ENCODE measurements around the gene PLCG2.
"Not testable (repeated sequence)": the region's sequence is repeated elsewhere in the genome, so short reads cannot be mapped to it uniquely, and the experiment has no call there.

Gene PLCG2

DNA sequence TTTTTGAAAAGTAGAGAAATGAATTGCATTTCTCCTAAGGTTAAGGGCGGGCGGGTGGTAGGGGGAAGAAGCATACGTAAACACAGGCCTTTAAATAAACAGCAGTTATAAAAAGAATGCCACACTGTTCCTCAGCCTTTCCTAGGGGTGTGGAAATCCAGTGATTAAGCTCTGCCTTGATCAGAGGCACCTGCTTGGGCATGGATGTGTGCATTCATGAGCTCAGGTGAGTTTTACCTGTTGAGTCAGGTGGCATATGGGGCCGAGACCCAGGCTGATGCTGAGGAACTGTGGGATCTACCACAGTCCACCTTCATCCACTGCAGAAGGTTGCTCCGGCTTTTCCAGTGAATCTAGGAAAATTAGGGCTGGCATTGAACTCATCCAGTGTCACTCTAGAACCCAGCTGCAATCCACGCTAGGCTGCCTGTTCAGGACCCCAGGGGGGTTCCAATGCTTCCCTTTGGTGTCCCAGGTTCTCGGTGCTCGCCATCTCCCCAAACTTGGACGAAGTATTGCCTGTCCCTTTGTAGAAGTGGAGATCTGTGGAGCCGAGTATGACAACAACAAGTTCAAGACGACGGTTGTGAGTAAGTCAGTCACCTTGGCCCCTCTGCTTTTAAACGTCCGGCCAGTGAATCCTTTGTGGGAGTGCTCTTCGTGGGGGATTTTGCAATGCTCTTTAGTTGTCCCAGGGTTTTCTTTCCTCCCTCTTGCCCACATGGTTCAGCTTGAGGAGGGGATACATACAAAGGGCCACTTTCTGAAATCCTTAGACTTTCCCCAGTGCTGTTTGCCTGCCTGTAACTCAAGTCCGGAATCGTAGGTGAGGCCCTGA, 159.5 kb downstream of the PLCG2 start:
- DNase-seq (ENCODE audit: low read depth in 3 of 3) = no peak

DNA sequence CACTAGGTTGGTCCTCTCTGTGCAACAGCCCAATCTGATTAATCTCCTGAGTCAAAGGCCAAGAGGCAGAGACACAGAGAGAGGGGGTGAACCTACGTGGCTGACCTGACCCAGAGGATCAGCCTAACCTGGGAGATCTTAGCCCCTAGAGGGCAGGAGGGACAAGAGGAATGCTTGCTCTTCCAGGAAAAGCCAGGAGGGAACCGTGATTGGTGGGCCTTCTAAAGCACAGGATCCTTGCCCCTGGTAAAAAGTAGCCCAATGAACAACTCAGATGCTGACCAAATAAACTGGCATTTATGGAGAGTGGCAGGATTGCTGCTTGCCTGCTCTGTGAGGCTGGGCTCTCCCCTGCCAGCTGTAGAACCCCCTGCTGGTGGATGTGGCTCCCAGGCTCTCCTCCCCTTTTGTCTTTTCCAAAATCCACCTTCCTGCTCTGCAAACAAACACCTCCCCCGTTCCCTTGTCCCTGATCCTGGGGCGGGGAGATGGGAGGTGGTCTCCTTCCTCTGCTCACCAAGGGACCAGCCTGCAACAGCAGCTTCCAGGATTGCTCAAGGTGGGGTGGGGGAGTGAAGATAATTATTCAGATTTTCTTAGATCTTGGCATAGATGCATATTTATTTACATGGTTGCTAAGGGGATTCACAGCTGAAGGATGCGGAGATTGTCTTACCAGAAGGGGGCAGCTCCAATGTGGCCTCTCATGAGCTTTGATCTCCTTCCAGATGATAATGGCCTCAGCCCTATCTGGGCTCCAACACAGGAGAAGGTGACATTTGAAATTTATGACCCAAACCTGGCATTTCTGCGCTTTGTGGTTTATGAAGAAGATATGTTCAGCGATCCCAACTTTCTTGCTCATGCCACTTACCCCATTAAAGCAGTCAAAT, 160.3 kb downstream of the PLCG2 start:
- no peak for DNase-seq (ENCODE audit: low read depth in 3 of 3)

DNA sequence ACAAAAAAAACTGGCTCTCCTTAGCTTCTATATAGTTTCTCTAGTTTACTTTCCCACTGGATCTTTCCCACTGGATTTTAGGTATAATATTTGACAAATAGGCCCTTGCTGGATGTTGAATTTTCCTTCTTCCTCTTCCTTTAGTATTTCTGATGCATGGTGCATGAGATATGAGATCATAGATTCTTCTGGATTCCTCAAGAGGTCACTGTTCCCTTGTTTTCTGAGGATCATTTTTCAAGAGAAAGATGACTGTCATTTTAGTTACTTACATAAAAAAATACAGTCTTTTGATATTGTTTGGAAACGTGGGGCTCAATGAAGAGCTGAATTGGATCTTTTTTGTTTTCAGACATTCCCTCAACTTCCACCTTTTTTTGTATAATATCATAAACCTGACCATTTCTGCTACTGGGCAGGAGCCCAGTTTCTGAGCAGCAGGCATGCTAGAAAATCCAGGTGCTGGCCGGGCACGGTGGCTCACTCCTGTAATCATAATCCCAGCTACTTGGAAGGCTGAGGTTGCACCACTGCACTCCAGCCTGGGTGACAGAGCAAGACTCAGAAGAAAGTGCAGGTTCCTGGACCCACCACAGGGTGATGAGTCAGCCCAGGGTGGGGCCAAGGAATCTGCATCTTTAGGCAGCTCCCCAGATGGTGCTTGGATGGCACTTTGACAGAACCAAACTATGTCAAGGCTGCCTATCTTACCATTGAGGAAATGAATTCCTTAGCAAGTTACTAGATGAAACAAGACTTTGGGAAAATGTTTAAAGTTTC, 161.9 kb downstream of the PLCG2 start:
- DNase-seq (ENCODE audit: low read depth in 3 of 3) = peak in 1 of 3 experiments; percentile 2

DNA sequence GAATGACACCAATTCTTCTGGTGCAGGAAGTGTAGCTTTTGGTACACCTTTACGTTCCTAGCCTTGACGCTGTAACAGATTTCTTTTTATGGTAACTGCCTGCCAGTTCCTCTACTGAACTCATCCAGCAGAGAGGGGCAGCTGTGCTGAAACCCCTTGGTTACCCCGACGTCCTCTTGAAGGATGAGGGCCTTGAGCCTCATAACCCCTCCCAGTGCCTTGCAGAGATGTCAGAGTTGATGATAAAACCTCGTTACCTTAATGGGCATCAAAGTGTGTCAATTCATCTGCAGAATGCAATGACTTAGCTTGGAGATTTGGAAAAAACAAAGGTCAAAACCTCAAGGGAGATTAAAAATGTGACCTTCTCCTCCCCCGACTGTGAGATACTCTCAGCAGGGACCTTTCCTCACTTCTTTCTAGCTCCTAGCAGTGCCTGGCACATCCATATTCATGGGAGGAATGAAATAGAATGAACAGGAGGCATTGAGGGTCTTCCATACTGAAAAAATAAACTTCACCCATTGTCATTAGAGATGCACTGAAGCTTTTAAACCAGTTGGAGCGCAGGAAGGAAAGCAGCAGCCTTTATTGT, 163.0 kb downstream of the PLCG2 start:
- no peak for DNase-seq (ENCODE audit: low read depth in 3 of 3)

DNA sequence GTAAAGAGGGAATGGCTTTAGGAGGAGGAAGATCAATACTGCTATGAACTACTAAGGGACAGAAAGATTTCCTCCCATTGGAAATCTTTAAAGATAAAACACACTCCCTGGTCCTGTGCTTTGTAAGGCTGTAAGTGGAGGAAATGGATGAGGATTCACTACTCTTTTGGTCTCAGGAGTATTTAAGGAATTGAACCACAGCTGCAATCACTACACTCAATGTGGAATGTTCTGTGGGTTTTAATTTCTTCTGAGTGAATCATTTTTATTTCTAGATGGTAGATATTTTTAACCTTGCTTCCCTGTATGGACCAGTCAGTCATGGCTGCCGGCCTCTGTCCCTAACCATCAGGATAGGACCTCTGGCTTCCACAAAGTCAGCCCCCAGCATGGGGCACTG, 166.6 kb downstream of the PLCG2 start:
- no peak for DNase-seq (ENCODE audit: low read depth in 3 of 3)

DNA sequence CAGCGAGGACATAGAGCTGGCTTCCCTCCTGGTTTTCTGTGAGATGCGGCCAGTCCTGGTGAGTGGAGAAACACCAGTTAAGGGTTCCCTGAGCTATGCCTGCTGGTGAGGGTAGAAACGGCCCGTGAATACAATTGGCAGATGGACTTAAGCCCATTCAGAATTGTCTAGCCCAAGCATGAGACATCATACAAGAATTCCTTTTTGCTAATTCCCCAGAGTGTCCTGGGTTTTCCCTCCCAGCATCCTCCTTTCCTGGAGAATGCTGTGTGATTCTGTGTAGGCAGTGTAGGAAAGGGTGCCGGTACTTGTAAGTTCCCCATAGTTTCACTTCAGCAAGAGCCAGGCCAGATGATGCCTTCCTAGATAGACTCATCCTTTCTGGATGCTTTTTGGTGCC, 167.1 kb downstream of the PLCG2 start:
- no peak for DNase-seq (ENCODE audit: low read depth in 3 of 3)

DNA sequence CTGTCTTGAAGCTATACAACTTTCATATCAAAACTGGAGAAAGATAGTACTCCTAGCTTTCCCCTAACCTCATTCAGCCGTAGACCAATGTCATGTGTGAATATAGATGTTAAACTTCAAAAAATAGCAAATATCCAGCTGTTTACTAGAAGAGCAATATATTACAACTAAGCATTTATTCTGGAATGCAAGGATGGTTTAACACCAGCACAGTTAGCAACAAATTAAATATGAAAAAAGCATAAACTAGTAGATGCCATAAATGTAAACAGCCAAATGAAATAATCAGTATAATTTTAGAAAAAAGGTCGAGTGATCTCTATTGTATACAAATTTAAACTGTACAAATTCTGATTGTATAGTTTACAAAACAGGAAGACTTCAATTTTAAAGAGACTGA, 172.5 kb downstream of the PLCG2 start:
- no peak for DNase-seq (ENCODE audit: low read depth in 3 of 3)

DNA sequence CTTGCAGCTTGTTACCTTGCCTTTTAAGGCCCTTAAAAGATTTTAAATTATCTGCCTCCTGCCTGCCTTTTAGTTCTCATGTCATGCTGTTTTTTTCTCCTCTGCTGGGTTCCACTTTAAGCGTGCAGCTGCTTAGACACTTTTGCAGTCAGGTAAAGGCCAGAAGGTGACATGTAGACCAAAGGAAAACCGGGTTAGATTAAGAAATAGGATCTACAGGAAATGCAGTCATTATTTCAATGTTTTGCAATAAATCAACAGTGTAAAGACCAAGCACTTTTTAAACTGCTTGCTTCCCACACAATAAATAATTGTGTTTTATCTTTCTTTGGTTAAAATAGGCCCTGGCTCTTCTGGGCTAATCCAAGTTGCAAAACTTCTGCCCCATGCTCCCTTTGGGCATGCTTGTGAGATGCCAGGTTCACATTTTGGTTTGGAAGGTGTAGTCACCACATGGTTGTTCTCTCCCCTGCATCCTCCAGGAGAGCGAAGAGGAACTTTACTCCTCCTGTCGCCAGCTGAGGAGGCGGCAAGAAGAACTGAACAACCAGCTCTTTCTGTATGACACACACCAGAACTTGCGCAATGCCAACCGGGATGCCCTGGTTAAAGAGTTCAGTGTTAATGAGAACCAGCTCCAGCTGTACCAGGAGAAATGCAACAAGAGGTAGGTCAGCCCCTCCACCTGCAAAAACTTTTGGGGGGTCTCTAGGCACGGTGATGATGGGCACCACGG, 177.3 kb downstream of the PLCG2 start:
- DNase-seq (ENCODE audit: low read depth in 3 of 3) = no peak

DNA sequence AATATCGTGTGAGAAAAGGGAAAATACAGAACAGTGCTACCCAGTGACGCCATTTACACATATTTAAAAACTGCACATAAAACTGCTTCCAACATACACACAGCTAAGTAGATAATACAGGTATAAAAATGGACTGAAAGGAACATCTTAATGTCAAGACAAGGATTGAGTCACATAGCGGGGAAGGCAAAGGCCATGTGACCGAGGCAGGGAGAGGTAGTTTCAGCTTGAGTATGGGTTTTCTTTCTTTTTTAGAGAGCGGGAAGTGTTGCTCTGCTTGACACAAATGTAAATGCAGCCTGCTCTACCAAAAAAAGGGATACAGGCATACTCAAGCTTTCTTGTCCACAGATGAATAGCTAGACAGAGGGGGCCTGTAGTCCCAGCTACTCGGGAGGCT, 185.7 kb downstream of the PLCG2 start:
- no peak for DNase-seq (ENCODE audit: low read depth in 3 of 3)

DNA sequence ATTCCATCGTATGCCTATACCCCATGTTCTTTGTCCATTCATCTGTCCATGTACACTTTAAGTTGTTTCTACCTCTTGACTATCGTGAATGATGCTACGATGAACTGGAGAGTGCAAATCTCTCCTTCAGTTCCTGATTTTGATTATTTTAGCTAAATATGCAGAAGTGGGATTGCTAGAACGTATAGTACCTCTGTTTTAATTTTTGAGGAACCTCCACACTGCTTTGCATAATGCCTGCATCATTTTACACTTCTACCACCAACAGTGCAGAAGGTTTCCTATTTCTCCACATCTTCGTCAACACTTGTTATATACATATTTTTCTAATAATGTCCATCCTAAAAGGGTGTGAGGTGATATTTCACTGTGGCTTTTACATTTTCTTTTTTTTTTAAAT, 188.3 kb downstream of the PLCG2 start:
- no peak for DNase-seq (ENCODE audit: low read depth in 3 of 3)

DNA sequence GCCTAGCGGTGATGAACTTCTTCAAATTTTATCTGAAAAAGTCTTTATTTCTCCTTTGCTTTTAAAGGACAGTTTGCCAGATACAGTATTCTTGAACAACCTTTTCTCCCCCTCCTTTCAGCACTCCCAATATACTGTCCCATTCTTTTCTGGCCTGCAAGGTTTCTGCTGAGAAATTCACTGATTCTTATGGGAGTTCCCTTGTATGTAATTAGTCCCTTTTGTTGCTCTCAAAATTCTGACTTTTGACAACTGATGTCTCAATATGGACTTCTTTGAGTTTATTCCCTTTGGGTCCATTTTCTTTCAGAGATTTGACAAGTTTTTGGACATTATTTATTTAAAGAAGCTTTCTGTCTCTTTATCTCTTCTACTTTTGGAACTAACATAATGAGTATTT, 192.8 kb downstream of the PLCG2 start:
- no peak for DNase-seq (ENCODE audit: low read depth in 3 of 3)

DNA sequence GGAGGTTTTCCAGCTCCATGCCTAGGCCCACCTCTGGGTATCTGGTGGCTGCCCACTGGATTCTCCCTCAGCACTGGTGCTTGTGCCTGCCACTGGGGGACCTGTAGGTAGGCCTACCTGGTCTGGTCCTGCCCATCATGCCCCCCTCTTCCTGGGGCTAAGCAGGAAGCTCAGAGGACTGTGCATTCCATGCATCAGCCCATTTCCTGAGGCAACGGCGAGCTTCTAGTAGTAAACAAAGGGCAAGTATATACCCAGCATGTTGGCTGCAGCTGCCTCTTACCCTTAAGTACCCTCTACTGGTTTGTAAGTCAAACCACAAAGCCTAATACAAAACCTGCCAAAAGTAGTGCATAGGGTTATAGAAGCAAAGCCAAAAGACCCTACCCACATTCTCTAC, 194.6 kb downstream of the PLCG2 start:
- no peak for DNase-seq (ENCODE audit: low read depth in 3 of 3)

DNA sequence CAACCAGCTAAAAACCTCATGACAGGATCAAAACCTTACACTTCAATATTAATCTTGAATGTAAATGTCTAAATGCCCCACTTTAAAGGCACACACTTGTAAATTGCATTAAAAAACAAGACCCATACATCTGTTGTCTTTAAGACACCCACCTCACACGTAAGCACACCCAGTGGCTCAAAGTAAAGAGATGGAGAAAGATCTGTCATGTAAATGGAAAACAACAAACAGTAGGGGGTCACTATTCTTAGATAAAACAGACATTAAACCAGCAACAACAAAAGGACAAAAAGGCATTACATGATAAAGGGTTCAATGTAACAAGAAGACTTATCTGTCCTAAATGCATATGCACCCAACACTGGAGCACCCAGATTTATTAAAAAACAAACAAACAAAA, 196.5 kb downstream of the PLCG2 start:
- no peak for DNase-seq (ENCODE audit: low read depth in 3 of 3)

DNA sequence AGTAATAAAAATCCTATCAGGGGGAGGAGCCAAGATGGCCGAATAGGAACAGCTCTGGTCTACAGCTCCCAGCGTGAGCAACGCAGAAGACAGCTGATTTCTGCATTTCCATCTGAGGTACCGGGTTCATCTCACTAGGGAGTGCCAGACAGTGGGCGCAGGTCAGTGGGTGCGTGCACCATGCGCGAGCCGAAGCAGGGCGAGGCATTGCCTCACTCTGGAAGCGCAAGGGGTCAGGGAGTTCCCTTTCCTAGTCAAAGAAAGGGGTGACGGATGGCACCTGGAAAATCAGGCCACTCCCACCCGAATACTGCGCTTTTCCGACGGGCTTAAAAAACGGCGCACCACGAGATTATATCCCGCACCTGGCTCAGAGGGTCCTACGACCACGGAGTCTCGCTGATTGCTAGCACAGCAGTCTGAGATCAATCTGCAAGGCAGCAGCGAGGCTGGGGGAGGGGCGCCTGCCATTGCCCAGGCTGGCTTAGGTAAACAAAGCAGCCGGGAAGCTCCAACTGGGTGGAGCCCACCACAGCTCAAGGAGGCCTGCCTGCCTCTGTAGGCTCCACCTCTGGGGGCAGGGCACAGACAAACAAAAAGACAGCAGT, 198.3 kb downstream of the PLCG2 start:
- not testable (repeated sequence) for DNase-seq (ENCODE audit: low read depth in 3 of 3)

DNA sequence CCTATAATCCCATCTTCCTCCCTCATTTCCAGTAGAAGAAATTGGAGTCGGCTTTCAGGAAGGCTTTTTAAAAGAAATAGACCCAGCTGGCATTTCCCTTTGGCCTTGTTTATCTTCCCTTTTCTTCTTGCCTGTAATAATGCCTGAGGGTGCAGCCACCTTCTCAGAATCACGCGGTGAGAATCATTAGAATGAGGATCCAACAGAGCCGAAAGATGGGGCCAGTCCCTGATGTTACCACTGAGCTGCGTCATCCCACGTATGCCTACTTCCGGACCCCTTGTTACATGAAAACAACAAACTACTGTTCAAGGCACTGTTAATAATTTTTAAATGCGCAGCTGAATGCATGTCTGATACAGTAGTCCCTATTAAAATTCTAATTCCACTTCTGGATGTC, 208.0 kb downstream of the PLCG2 start:
- no peak for DNase-seq (ENCODE audit: low read depth in 3 of 3)

DNA sequence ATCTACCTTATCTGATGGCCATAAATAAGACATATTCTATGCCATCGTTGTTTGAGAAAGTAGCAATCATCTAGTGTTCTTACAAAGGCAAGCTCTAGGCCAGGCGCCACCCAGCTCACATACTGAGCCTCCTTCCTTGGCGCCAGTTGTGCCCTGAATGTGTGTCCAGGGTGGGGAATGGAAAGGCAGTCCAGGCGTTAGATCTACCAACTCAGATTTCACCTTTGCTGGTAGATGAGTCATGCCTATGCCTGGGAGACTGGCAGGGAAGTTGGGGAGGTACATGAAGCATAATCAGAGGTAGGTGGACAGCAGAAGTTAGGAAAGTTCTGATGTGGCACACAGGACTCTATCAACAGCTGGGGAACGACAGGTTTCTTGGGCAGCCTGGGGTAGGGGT, 208.6 kb downstream of the PLCG2 start:
- no peak for DNase-seq (ENCODE audit: low read depth in 3 of 3)

DNA sequence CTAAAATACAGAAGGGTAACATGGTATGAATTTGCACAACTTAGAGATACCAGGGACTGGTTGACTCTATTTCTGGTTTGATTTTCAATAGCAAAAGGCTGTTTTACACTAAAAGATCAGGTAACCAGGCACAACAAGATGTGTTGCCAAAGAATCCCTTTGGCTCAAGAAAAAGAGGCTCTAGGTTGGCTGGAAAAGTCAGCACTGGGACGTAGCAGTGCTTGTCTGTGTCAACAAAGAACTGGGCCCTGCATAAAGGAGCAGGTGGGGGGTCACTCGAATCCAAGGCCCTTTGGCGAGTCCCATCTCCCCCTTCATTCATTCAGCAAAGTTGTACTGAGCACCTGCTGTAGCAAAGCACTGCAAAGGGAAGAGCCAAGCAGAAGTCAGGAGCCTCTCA, 213.8 kb downstream of the PLCG2 start:
- DNase-seq (ENCODE audit: low read depth in 3 of 3) = no peak

DNA sequence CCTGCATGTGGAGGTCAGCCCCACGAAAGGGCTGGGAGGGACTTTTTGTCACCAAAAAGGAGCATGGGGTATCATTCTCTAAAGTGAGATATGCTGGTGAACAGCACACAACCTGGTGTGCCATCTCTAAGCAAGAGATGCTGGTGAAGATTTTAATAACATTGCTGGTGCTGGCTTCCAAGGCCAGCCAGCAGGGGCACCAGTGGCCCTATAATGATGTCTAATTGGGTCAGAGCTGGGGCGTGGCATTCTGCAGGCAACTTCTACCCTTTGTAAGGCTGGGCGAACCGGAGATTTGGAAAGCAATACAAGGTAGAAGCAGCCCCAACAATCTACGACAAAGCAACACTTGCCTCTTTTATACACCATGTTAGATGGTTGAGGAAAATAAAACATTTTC, 215.4 kb downstream of the PLCG2 start:
- no peak for DNase-seq (ENCODE audit: low read depth in 3 of 3)

DNA sequence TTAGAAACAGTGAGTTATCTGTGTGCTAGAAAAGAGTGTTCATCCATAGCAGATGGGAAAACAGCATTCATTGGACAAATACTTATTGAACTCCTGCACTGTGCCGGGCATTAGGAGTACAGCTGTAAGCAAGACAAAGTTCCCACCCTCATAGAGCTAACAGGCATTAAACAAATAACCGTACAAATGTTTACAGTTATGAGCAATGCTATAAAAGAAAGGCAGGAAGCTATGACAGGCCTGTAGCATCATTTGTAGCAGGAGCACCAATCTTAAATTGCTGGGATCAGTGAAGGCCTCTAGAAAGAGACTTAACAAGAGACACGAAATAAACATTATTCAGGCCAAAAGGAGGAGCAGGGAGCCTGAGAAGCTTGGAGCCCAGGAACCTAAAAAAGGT, 216.6 kb downstream of the PLCG2 start:
- no peak for DNase-seq (ENCODE audit: low read depth in 3 of 3)

DNA sequence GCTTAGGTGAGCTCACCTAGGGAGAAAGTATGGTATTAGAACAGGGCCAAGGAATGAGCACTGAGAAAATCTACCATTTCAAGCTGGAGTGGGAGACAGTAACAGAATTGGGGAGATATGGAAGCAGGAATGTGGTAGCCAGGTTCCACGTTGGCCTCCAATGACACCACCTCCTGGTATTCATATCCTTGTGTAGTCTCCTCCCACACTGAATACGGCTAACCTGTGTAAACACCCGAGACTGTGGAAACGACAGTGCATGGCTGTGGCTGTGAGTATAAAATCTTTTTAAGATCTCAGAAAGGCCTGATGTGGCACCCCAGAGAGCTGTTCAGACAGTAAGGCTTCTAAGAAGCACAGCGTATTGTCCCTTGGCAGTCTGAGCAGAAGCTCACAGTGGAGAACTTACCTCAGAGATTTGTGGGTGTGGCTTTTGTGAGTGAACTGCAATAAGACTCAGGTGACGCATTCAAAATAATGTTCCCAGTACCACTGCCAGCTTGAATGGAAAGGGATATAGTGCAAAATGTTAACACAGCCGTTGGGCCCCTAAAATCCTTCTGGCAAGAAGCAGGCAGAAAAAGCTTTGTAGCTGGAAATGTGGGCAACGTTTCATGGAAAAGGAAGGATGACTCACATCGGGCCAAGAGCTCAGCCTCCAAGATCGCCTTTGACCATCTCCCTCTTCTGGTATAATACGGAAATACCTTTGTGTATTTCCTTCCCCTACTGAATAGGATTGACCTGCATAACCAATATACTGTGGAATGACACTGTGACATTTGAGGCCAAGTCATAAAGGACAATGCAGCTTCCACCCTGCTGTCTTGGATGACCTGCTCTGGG, 217.8 kb downstream of the PLCG2 start:
- DNase-seq (ENCODE audit: low read depth in 3 of 3) = no peak

Data from stimulated activated CD4-positive, alpha-beta T cell treated with anti-CD3 and anti-CD28 coated beads, TNF-alpha, amount 100 ng/mL, for 24 hours (primary cell).